ENCODE measurements around the gene NDUFA6.

GRCh38 chr22:42091455-42091782, 847 bp upstream of the NDUFA6 start:
- no peak for TF ChIP-seq CTCF (IDR thresholded peaks at IDR 0.05 in 4 of 5, conservative IDR thresholded peaks at IDR 0.05 in 1 of 5)
- TF ChIP-seq POLR2A (IDR thresholded peaks at IDR 0.05): no peak

Data from gastrocnemius medialis (tissue), 4 donors.